ENCODE data around the gene MYL5. TPM values are rescaled to one million over a fixed set of nuclear protein-coding genes. Genes with fewer than 3 reads are reported as not detected.
"Not testable (repeated sequence)": the region's sequence is repeated elsewhere in the genome, so short reads cannot be mapped to it uniquely, and the experiment has no call there.

Gene MYL5
- total RNA-seq, 1 donor from 2014 or later = 24.6 TPM

DNA sequence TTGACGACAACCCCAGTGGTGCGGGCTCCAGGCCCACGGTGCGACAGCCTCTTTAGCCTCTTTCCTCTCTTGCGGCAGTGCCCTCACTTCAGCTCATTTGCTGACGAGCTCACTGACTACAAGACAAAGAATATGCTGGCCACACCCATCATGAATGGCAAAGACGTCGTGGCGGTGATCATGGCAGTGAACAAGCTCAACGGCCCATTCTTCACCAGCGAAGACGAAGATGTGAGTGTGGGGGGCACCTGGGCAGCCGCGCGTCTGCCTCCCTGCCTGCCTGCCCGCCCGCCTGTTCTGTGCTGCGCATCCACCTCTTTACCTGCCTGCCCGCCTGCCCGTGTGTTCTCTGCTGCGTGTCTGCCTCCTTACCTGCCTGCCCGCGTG lies 39.8 kb upstream of the MYL5 start:
- CTCF ChIA-PET = no interaction called here
- DNase-seq (no peak), ATAC-seq (ENCODE audit: low read depth) (no peak)
- Mint-ChIP-seq H3K9me3 (peaks cover 7% of the 10 kb centered on the region), H3K36me3 (ENCODE audit: low read depth) (no peaks in the 10 kb centered on the region), H3K4me1 (no peaks in the 10 kb centered on the region), H3K27me3 (peaks cover 3% of the 10 kb centered on the region), H3K4me3 (no peak overlapping the region), H3K27ac (no peak overlapping the region)
- TF ChIP-seq, protein P1, sequence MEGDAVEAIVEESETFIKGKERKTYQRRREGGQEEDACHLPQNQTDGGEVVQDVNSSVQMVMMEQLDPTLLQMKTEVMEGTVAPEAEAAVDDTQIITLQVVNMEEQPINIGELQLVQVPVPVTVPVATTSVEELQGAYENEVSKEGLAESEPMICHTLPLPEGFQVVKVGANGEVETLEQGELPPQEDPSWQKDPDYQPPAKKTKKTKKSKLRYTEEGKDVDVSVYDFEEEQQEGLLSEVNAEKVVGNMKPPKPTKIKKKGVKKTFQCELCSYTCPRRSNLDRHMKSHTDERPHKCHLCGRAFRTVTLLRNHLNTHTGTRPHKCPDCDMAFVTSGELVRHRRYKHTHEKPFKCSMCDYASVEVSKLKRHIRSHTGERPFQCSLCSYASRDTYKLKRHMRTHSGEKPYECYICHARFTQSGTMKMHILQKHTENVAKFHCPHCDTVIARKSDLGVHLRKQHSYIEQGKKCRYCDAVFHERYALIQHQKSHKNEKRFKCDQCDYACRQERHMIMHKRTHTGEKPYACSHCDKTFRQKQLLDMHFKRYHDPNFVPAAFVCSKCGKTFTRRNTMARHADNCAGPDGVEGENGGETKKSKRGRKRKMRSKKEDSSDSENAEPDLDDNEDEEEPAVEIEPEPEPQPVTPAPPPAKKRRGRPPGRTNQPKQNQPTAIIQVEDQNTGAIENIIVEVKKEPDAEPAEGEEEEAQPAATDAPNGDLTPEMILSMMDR (IDR thresholded peaks at IDR 0.05) = no peak
- intact Hi-C loops (cut with micrococcal nuclease) = no loop called here
- POLR2A ChIA-PET = no interaction called here

DNA sequence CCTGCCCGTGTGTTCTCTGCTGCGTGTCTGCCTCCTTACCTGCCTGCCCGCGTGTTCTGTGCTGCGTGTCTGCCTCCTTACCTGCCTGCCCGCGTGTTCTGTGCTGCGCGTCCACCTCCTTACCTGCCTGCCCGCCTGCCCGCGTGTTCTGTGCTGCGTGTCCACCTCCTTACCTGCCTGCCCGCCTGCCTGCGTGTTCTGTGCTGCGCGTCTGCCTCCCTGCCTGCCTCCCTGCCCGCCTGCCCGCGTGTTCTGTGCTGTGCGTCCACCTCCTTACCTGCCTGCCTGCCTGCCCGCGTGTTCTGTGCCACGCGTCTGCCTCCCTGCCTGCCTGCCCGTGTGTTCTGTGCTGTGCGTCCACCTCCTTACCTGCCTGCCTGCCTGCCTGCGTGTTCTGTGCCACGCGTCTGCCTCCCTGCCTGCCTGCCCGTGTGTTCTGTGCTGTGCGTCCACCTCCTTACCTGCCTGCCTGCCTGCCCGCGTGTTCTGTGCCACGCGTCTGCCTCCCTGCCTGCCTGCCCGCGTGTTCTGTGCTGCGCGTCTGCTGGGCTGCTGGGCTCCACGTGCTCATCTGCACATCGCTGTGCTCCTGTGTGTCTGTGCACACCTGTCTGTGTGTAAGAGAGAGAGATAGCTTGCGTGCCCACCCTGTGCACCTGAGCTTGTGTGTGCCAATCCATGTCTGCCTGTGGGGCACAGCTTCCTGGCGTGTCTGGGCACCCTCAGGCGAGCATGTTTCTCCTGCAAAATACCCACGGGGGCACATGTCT lies 39.1 kb upstream of the MYL5 start:
- intact Hi-C loops (cut with micrococcal nuclease); ATAC-seq (ENCODE audit: low read depth); H3K4me3 Mint-ChIP-seq; H3K4me1 Mint-ChIP-seq; H3K27ac Mint-ChIP-seq; DNase-seq; CTCF ChIA-PET; POLR2A ChIA-PET; H3K9me3 Mint-ChIP-seq; H3K27me3 Mint-ChIP-seq; H3K36me3 Mint-ChIP-seq (ENCODE audit: low read depth): not testable (repeated sequence)

DNA sequence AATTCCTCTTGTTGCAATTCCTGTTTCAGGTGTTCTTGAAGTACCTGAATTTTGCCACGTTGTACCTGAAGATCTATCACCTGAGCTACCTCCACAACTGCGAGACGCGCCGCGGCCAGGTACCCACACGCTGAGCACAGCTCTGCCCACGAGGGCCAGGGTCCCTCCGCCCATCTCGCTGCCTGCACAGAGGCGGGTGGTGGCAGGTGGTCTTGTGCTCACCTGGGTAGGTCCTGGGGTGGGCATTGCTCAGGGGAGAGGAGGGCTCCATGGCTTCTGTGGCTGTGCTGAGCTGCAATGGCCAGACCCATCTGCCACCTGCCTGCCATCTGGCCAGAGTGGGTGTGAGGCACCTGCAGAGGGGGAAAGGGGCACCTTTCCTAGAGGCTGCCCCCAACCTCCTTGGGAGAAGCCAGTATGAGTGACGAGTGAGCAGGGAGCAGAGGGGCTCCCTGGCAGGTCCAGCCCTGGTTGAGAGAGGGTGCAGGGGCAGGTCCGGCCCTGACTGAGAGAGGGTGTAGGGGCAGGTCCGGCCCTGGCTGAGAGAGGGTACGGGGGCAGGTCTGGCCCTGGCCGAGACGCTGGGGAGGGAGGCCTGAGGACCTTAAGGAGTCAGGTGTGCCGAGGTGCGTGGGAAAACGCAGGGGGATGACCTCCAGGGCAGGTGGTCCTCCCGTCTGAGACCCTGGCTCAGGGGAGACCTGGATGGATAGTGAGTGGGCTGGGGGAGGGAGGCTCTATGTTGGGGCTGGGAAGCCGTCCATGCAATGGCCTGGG lies 38.3 kb upstream of the MYL5 start:
- no peak for ATAC-seq (ENCODE audit: low read depth)
- Mint-ChIP-seq H3K4me1 (no peaks in the 10 kb centered on the region), H3K27me3 (peaks cover 3% of the 10 kb centered on the region), H3K9me3 (peaks cover 7% of the 10 kb centered on the region), H3K27ac (no peak overlapping the region), H3K4me3 (no peak overlapping the region), H3K36me3 (ENCODE audit: low read depth) (no peaks in the 10 kb centered on the region)
- DNase-seq = no peak
- TF ChIP-seq, protein P1 (IDR thresholded peaks at IDR 0.05) = no peak
- intact Hi-C loops (cut with micrococcal nuclease) = no loop called here
- CTCF ChIA-PET = no interaction called here
- POLR2A ChIA-PET = no interaction called here

DNA sequence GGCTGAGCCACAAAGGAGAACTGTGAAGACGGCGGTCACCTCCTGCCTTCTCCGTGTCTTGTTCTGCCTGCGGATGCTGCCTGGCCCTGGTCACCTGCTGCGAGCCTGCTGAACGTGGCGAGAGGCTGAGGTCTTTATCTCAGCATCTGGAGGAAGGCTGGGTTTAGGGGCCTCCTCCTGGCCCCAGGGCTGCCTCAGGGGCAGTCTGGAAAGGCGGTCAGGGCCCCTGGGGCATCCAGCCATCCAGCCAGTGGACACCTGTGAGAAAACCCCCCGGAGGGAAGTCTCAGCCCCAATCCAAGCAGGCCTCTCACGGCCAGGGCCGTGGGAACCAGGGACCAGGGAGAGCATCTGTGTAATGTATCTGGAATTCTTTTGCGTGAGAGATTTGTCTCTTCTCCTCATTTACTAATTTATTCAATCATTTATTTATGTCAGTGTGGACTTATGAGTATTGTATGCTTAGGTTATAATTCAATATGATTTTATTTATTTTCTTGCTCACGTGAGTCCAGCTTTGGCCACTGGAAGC lies 37.6 kb upstream of the MYL5 start:
- DNase-seq (no peak), ATAC-seq (ENCODE audit: low read depth) (no peak)
- Mint-ChIP-seq H3K9me3 (peaks cover 4% of the 10 kb centered on the region), H3K27ac (no peak overlapping the region), H3K4me1 (no peaks in the 10 kb centered on the region), H3K27me3 (peaks cover 5% of the 10 kb centered on the region), H3K36me3 (ENCODE audit: low read depth) (no peaks in the 10 kb centered on the region), H3K4me3 (no peak overlapping the region)
- POLR2A ChIA-PET = no interaction called here
- intact Hi-C loops (cut with micrococcal nuclease) = no loop called here
- TF ChIP-seq, protein P1 (IDR thresholded peaks at IDR 0.05) = no peak
- CTCF ChIA-PET = no interaction called here

DNA sequence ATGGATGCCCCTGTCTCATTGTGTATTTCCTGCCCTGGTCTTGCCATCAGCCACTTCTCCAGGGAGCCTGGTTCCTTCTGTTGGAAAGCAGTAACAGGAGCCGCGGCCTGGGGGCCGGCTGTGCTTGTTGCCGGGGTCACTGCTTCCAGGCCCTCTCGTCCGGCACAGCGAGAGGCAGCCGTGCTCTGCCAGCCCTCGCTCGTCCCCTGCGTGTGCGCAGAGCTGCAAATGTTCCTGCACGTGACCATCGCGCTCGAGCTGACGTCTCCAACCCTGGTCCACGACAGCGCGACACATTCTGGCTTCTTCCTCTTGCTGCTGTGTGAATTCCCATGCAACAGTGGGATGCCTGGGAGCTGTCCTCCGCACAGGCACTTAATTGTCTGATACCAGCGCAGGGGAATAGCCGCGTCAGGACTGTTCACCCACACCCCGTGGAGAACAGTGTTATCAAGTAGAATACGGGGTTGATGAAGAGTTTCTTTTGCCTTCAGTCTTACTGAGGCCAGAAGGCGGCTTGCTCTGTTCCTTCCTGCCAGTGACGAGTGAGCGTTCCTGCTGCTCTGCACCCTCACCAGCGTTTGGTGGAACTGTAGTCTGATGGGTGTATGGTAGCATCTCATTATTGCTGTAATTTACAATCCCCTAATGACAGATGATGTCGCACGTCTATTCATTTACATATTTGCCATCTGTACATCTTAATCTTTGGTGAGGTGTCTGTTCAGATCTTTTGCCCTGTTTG lies 36.6 kb upstream of the MYL5 start:
- DNase-seq = no peak
- ChIA-PET POLR2A (no interaction called here), CTCF (no interaction called here)
- intact Hi-C loops (cut with micrococcal nuclease) = no loop called here
- no peak for ATAC-seq (ENCODE audit: low read depth)
- Mint-ChIP-seq H3K27me3 (peaks cover 5% of the 10 kb centered on the region), H3K27ac (no peak overlapping the region), H3K4me1 (no peaks in the 10 kb centered on the region), H3K9me3 (peaks cover 3% of the 10 kb centered on the region), H3K4me3 (no peak overlapping the region), H3K36me3 (ENCODE audit: low read depth) (no peaks in the 10 kb centered on the region)
- TF ChIP-seq, protein P1 (IDR thresholded peaks at IDR 0.05) = no peak

DNA sequence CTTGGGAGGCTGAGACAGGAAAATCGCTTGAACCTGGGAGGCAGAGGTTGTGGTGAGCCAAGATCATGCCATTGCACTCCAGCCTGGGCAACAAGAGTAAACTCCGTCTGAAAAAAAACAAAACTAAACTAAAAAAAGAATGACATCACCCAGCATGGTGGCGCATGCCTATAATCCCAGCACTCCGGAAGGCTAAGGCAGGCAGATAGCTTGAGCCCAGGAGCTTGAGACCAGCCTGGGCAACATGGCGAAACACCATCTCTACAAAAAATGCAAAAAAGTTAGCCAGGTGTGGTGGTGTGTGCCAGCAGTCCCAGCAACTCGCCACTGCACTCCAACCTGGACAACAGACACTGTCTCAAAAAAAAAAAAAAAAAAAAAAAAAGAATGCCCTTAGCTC lies 32.0 kb upstream of the MYL5 start:
- DNase-seq; H3K27ac Mint-ChIP-seq; H3K27me3 Mint-ChIP-seq; POLR2A ChIA-PET; H3K4me3 Mint-ChIP-seq; intact Hi-C loops (cut with micrococcal nuclease); ATAC-seq (ENCODE audit: low read depth); H3K4me1 Mint-ChIP-seq; H3K9me3 Mint-ChIP-seq; H3K36me3 Mint-ChIP-seq (ENCODE audit: low read depth): not testable (repeated sequence)
- CTCF ChIA-PET = interaction anchor here (0.7 kb wide), 1 partner anchor 9 kb away, joined by 3 read pairs; no protein-coding TSS in a partner anchor

Measured in activated B cell treated with CpG ODN at 0.5 μM for 24 hours (primary cell).